HCT116 (cell line): ENCODE results near the gene SCFD2. TPM values are rescaled to one million over a fixed set of nuclear protein-coding genes. Genes with fewer than 3 reads are reported as not detected.

Source experiments
- ATAC-seq: fragments of 200-7000 bp; cut with Tn5 transposase; 2 replicates; pipeline ENCODE4 v1.9.1; 2020; ENCODE audit warnings: mild to moderate bottlenecking, moderate library complexity
- BruUV-seq: library from RNA; stranded (reverse); fragments of 400-500 nt; replicated peaks from 2 replicates; lab custom pipeline; 2021; lab: Mats Ljungman, UMichigan
- CTCF ChIA-PET: fragments of 300-600 bp; sonication (Branson Sonifier 250); formaldehyde crosslinking; loops from one replicate; lab custom pipeline; 2021; ENCODE audit warnings: antibody characterized with exemption; lab: Charles Lee
- POLR2A ChIA-PET: fragments of 300-600, 350-600 bp; sonication (Branson Sonifier 250); formaldehyde crosslinking; loops from one replicate; lab custom pipeline; 2021; ENCODE audit warnings: antibody characterized with exemption; lab: Charles Lee
- RAD21 ChIA-PET, 2 experiments: fragments of 300-600 bp; sonication (Branson Sonifier 250); formaldehyde crosslinking; loops; one replicate each; lab custom pipeline; 2023; ENCODE audit warnings: low total read pairs in 2 of 2; ENCODE audit not compliant: uncharacterized antibody in 2 of 2, unreplicated experiment in 2 of 2, low non-redundant PET in 1 of 2; lab: Charles Lee
- DNase-seq: peaks from one replicate; pipeline ENCODE4 v3.0.0-alpha.2; 2010; ENCODE audit warnings: low read depth, low spot score
- H2AFZ ChIP-seq: fragments of 200-600 bp; shearing (Covaris generic), sonication (generic); 2 replicates; pipeline ENCODE4 v1.6.1; 2017; ENCODE audit warnings: low read depth, mixed run types, mixed read lengths, antibody characterized with exemption, low read length; ENCODE audit not compliant: poor library complexity, severe bottlenecking
- H3K27ac ChIP-seq: 2 replicates; pipeline ENCODE4 v1.5.1; 2012; ENCODE audit warnings: low read depth, low read length
- H3K27me3 ChIP-seq: fragments of 200-600 bp; sonication (generic); 2 replicates; pipeline ENCODE4 v1.6.1; 2016; ENCODE audit warnings: mixed run types, low read length, mixed read lengths; ENCODE audit not compliant: insufficient read depth
- H3K36me3 ChIP-seq, 2 experiments: fragments of 200-500 bp in 1 of 2; fragments of 200-600 bp in 1 of 2; sonication (Bioruptor generic) in 1 of 2; sonication (generic) in 1 of 2; 2 replicates each; pipeline versions ENCODE4 v1.5.1 to v1.6.1; 2014 to 2016; ENCODE audit warnings: low read length in 2 of 2, inconsistent platforms in 1 of 2, mixed read lengths in 1 of 2, mixed run types in 1 of 2; ENCODE audit not compliant: insufficient read depth in 2 of 2, control insufficient read depth in 1 of 2
- H3K4me1 ChIP-seq, 2 experiments: fragments of 200-600 bp in 1 of 2; sonication (generic) in 1 of 2; 2 replicates each; pipeline versions ENCODE4 v1.5.1 to v1.6.1; 2012 to 2017; ENCODE audit warnings: low read length in 2 of 2, inconsistent platforms in 1 of 2, mild to moderate bottlenecking in 1 of 2, mixed read lengths in 1 of 2, mixed run types in 1 of 2, moderate library complexity in 1 of 2; ENCODE audit not compliant: insufficient read depth in 2 of 2, control insufficient read depth in 1 of 2
- H3K4me2 ChIP-seq: fragments of 200-600 bp; sonication (generic); 2 replicates; pipeline ENCODE4 v1.6.1; 2017; ENCODE audit warnings: mixed run types, low read length, mixed read lengths
- H3K4me3 ChIP-seq, 2 experiments: fragments of 200-600 bp in 1 of 2; sonication (generic) in 1 of 2; replicated peaks in 1 of 2; 2 replicates each; pipeline ENCODE4 v1.5.1; 2011 to 2016; ENCODE audit warnings: low read length in 2 of 2, control low read depth in 1 of 2, low read depth in 1 of 2, mild to moderate bottlenecking in 1 of 2, mixed read lengths in 1 of 2, mixed run types in 1 of 2
- H3K79me2 ChIP-seq: fragments of 200-600 bp; sonication (generic); 2 replicates; pipeline ENCODE4 v1.6.1; 2017; ENCODE audit warnings: mild to moderate bottlenecking, mixed run types, low read length, moderate library complexity, mixed read lengths; ENCODE audit not compliant: insufficient read depth
- H3K9ac ChIP-seq: fragments of 200-600 bp; sonication (generic); 2 replicates; pipeline ENCODE4 v1.6.1; 2016; ENCODE audit warnings: low read length, mixed read lengths
- H3K9me2 ChIP-seq: fragments of 200-600 bp; sonication (generic), shearing (Covaris generic); 2 replicates; pipeline ENCODE4 v1.6.1; 2017; ENCODE audit warnings: mixed run types, mild to moderate bottlenecking, moderate library complexity; ENCODE audit not compliant: insufficient read depth
- H3K9me3 ChIP-seq, 2 experiments: fragments of 200-500 bp in 1 of 2; fragments of 200-600 bp in 1 of 2; sonication (Bioruptor generic) in 1 of 2; sonication (generic) in 1 of 2; 2 replicates each; pipeline ENCODE4 v1.6.1; 2014 to 2017; ENCODE audit warnings: low read length in 2 of 2, mixed read lengths in 2 of 2, inconsistent platforms in 1 of 2, low read depth in 1 of 2, mild to moderate bottlenecking in 1 of 2, mixed run types in 1 of 2, moderate library complexity in 1 of 2; ENCODE audit not compliant: control insufficient read depth in 1 of 2, insufficient read depth in 1 of 2
- H4K20me1 ChIP-seq: fragments of 200-600 bp; sonication (generic), shearing (Covaris generic); 2 replicates; pipeline ENCODE4 v1.6.1; 2017; ENCODE audit warnings: mixed run types, mild to moderate bottlenecking, moderate library complexity; ENCODE audit not compliant: insufficient read depth
- EGR1 ChIP-seq: IDR thresholded peaks from 2 replicates; pipeline ENCODE4 v1.6.1; 2012; ENCODE audit warnings: low read depth
- EZH2 ChIP-seq: fragments of 200-600 bp; sonication (generic); IDR thresholded peaks from 2 replicates; pipeline ENCODE4 v1.6.1; 2017; ENCODE audit warnings: antibody characterized with exemption, mixed run types
- EZH2phosphoT487 ChIP-seq: fragments of 200-600 bp; IDR thresholded peaks from 2 replicates; pipeline ENCODE4 v1.6.1; 2018; ENCODE audit warnings: antibody characterized with exemption, borderline replicate concordance
- FOSL1 ChIP-seq: IDR thresholded peaks from 2 replicates; pipeline ENCODE4 v1.6.1; 2012; ENCODE audit warnings: low read depth
- MAX ChIP-seq: IDR thresholded peaks from 2 replicates; pipeline ENCODE4 v1.6.1; 2012
- REST ChIP-seq: IDR thresholded peaks from 2 replicates; pipeline ENCODE4 v1.6.1; 2012; ENCODE audit warnings: low read depth
- SP1 ChIP-seq: IDR thresholded peaks from 2 replicates; pipeline ENCODE4 v1.6.1; 2012; ENCODE audit warnings: low read depth
- YY1 ChIP-seq: IDR thresholded peaks from 2 replicates; pipeline ENCODE4 v1.6.1; 2011; ENCODE audit warnings: low read length, low read depth, moderate library complexity, mild to moderate bottlenecking; ENCODE audit not compliant: insufficient replicate concordance; ENCODE audit errors: extremely low read depth
- ZNF274 ChIP-seq: fragments of 200-500 bp; sonication (Bioruptor generic); IDR thresholded peaks from 2 replicates; pipeline ENCODE4 v1.6.1; 2014; ENCODE audit warnings: mild to moderate bottlenecking, low read depth, low read length, inconsistent platforms
- intact Hi-C: fragments of 100-400 bp; cut with micrococcal nuclease; formaldehyde crosslinking; loops from 2 replicates; pipeline ENCODE4 v1.10.0; 2022
- total RNA-seq: library from RNA; stranded (reverse); gene quantifications from one replicate; pipeline ENCODE4 v1.2.1, GENCODE V29; 2021; ENCODE audit not compliant: unreplicated experiment

Gene SCFD2
- total RNA-seq, 1 experiment from 2014 or later, result 13.6 TPM

DNA sequence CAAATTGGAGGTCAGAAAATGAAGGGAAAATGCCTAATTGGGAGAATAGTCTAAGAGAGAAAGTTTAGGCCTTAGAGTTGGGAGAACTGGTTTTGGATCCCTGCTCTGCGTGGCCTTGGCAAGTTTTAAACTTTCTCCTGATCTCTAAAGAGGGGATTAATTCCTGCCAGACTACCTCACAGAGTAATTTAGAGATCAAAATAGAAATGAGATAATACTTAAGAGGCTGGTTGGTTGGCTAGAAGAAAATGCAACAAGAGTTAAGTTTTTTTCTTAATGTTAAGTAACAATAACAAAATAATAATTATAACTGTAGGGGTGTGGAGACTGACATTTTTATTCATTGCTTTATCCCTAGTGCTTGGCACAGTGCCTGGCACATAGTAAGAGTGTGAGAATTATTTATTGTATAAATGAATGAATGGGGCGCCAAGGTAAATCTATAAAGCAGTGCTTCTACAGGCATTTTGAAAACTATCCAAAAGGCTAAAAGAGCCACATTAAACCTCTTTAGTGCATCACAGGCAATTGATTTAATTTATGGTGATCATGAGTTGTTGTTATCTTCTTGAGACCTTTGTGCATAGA is 343.3 kb downstream of the SCFD2 start:
- DNase-seq (no peak), ATAC-seq (no peak)
- Histone ChIP-seq H2AFZ (no peak overlapping the region), H3K36me3 (no peaks in the 10 kb centered on the region), H3K79me2 (no peaks in the 10 kb centered on the region), H3K9me3 (no peaks in the 10 kb centered on the region), H3K4me3 (no peak overlapping the region), H3K27ac (no peak overlapping the region), H3K4me1 (peaks cover 3 to 8% of the 10 kb centered on the region in 2 experiments; a peak in 2 of 4 replicates), H4K20me1 (no peaks in the 10 kb centered on the region), H3K9me2 (no peaks in the 10 kb centered on the region), H3K4me2 (no peak overlapping the region), H3K9ac (no peak overlapping the region), H3K27me3 (no peaks in the 10 kb centered on the region)
- RAD21 ChIA-PET, result no interaction called here
- TF ChIP-seq SP1 (no peak), ZNF274 (no peak), EGR1 (no peak)
- intact Hi-C loops, result no loop called here
- BruUV-seq, result no TSS peak
- POLR2A ChIA-PET, result no interaction called here
- CTCF ChIA-PET, result no interaction called here

DNA sequence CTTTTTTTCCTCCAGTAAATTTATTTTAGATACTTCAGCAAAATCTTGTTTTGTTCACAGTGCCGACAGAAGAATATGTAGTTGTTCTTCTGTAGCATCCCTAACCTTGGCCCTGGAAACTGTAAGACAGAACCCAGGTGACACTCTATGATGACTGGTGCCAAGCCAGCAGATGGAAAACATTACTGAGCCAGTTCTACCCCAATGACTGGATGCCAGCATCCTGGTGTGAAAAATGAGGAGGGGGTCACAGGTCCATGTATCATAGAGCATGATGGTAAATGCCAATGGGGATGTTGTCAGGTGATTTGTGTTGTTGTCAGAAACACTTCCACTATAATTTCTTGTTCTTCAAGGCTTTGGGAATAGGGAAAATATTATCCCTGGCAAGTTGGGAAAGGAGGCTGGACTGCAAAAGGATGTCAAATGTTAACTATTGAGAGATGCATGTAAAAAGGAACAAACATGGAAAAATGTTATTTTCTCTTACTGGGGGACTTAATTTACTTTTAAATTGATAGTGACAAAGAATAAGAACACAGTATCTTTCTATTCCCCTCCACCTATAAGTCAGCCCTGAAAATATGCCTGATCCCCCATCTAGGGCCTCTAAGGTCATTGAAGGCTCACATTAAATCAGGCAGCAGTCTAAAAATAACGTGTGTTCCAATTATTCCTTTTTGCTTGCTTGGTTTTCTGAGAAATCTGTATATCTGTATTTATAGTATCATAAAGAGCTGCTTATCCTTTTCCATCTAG is 343.9 kb downstream of the SCFD2 start:
- Histone ChIP-seq H3K36me3 (no peaks in the 10 kb centered on the region), H3K9me2 (no peaks in the 10 kb centered on the region), H3K4me1 (peaks cover 3 to 8% of the 10 kb centered on the region in 2 experiments; a peak in 2 of 4 replicates), H3K9ac (no peak overlapping the region), H4K20me1 (no peaks in the 10 kb centered on the region), H2AFZ (no peak overlapping the region), H3K79me2 (no peaks in the 10 kb centered on the region), H3K4me2 (no peak overlapping the region), H3K9me3 (no peaks in the 10 kb centered on the region), H3K27ac (no peak overlapping the region), H3K27me3 (no peaks in the 10 kb centered on the region), H3K4me3 (no peak overlapping the region)
- POLR2A ChIA-PET, result no interaction called here
- ATAC-seq (no peak), DNase-seq (no peak)
- no TSS peak for BruUV-seq
- intact Hi-C loops, result no loop called here
- RAD21 ChIA-PET, result no interaction called here
- TF ChIP-seq EZH2, result no peak
- no peak for TF ChIP-seq FOSL1
- TF ChIP-seq YY1, result no peak
- no peak for TF ChIP-seq SP1
- TF ChIP-seq EZH2phosphoT487, result no peak
- TF ChIP-seq REST, result no peak
- TF ChIP-seq MAX, result no peak
- TF ChIP-seq EGR1, result no peak
- CTCF ChIA-PET, result no interaction called here
